Esophagus squamous epithelium (tissue), 4 donors: Measurements from ENCODE around the gene RNF220.

Experiments
- CTCF ChIP-seq, 6 experiments: fragments of 450-650 bp in 4 of 6; fragments of 200-600 bp in 2 of 6; sonication (generic) in 2 of 6; IDR thresholded peaks; one replicate each; pipeline ENCODE4 v1.5.1; 2016 to 2019; ENCODE audit warnings: antibody characterized with exemption in 6 of 6, mild to moderate bottlenecking in 4 of 6, moderate library complexity in 4 of 6
- POLR2A ChIP-seq, 4 donors: fragments of 450-650 bp; IDR thresholded peaks; one replicate each; pipeline ENCODE4 v1.6.1; 2017; ENCODE audit warnings: antibody characterized with exemption in 4 of 4, mild to moderate bottlenecking in 4 of 4, moderate library complexity in 3 of 4

GRCh38 chr1:44651069-44651468 lies 246.0 kb downstream of the RNF220 start:
- TF ChIP-seq CTCF (IDR thresholded peaks at IDR 0.05) (no peak), POLR2A (IDR thresholded peaks at IDR 0.05) (no peak)
